ENCODE data around the gene FCHSD2. TPM values are rescaled to one million over a fixed set of nuclear protein-coding genes. Genes with fewer than 3 reads are reported as not detected.

The FCHSD2 gene
- total and polyA plus RNA-seq, 3 experiments from 2014 or later = 21.2 to 28.3 (median 28.0) TPM

GRCh38 chr11:73004088-73004487 lies 138.0 kb downstream of the FCHSD2 start:
- no peak for DNase-seq
- CTCF ChIA-PET = interaction anchor here (1.6 kb wide), 1 partner anchor 9 kb away, joined by 4 read pairs; no protein-coding TSS in a partner anchor
- H3K27ac ChIP-seq (ENCODE audit: low read depth, low read length) = no peak overlapping the region
- H3K27me3 ChIP-seq (ENCODE audit: insufficient read depth, low read length, poor library complexity, severe bottlenecking) = no peaks in the 10 kb centered on the region
- H3K27ac Mint-ChIP-seq = peak overlapping the region in 1 of 8 donors; percentile 9
- H3K4me1 Mint-ChIP-seq = peaks cover 16 to 29% (median 18%) of the 10 kb centered on the region in 3 donors
- no peak overlapping the region for H3K4me3 ChIP-seq (ENCODE audit: low read length)
- H3K4me3 Mint-ChIP-seq = no peak overlapping the region
- no peaks in the 10 kb centered on the region for H3K4me1 ChIP-seq (ENCODE audit: insufficient read depth, low read length)
- POLR2A ChIA-PET = no interaction called here
- peaks cover 2 to 8% (median 4%) of the 10 kb centered on the region in 5 donors for H3K9me3 Mint-ChIP-seq
- no peaks in the 10 kb centered on the region for H3K27me3 Mint-ChIP-seq
- no peaks in the 10 kb centered on the region for H3K36me3 ChIP-seq (ENCODE audit: insufficient read depth, low read length)
- H3K36me3 Mint-ChIP-seq = peaks cover 10 to 24% (median 13%) of the 10 kb centered on the region in 3 donors
- no peaks in the 10 kb centered on the region for H3K9me3 ChIP-seq (ENCODE audit: low read length)

GRCh38 chr11:73003088-73003487 lies 139.0 kb downstream of the FCHSD2 start:
- DNase-seq = no peak
- POLR2A ChIA-PET = no interaction called here
- Histone ChIP-seq H3K27ac (ENCODE audit: low read depth, low read length) (no peak overlapping the region), H3K27me3 (ENCODE audit: insufficient read depth, low read length, poor library complexity, severe bottlenecking) (no peaks in the 10 kb centered on the region), H3K9me3 (ENCODE audit: low read length) (no peaks in the 10 kb centered on the region), H3K36me3 (ENCODE audit: insufficient read depth, low read length) (no peaks in the 10 kb centered on the region), H3K4me1 (ENCODE audit: insufficient read depth, low read length) (no peaks in the 10 kb centered on the region), H3K4me3 (ENCODE audit: low read length) (no peak overlapping the region)
- peak overlapping the region in 3 of 8 donors; percentile 5 to 24 (median 12) for H3K27ac Mint-ChIP-seq
- H3K27me3 Mint-ChIP-seq = no peaks in the 10 kb centered on the region
- no peaks in the 10 kb centered on the region for H3K9me3 Mint-ChIP-seq
- H3K36me3 Mint-ChIP-seq = peaks cover 5 to 19% (median 13%) of the 10 kb centered on the region in 3 donors
- no peak overlapping the region for H3K4me3 Mint-ChIP-seq
- CTCF ChIA-PET = interaction anchor here (1.6 kb wide), 1 partner anchor 10 kb away, joined by 4 read pairs; no protein-coding TSS in a partner anchor
- H3K4me1 Mint-ChIP-seq = peaks cover 16 to 29% (median 18%) of the 10 kb centered on the region in 3 donors

- POLR2A ChIA-PET = no interaction called here
- H3K4me3 Mint-ChIP-seq = no peak overlapping the region
- no peak for DNase-seq
- Histone ChIP-seq H3K9me3 (ENCODE audit: low read length) (no peaks in the 10 kb centered on the region), H3K27ac (ENCODE audit: low read depth, low read length) (no peak overlapping the region), H3K36me3 (ENCODE audit: insufficient read depth, low read length) (no peaks in the 10 kb centered on the region), H3K4me3 (ENCODE audit: low read length) (no peak overlapping the region), H3K27me3 (ENCODE audit: insufficient read depth, low read length, poor library complexity, severe bottlenecking) (no peaks in the 10 kb centered on the region), H3K4me1 (ENCODE audit: insufficient read depth, low read length) (no peaks in the 10 kb centered on the region)
- H3K4me1 Mint-ChIP-seq = peaks cover 16 to 29% (median 18%) of the 10 kb centered on the region in 3 donors
- H3K27ac Mint-ChIP-seq = peak overlapping the region in 1 of 8 donors; percentile 20
- peaks cover 0 to 16% (median 13%) of the 10 kb centered on the region in 3 donors for H3K36me3 Mint-ChIP-seq
- no peaks in the 10 kb centered on the region for H3K9me3 Mint-ChIP-seq
- CTCF ChIA-PET = no interaction called here
- H3K27me3 Mint-ChIP-seq = no peaks in the 10 kb centered on the region
Measured at GRCh38 chr11:73002214-73002613, 139.9 kb downstream of the FCHSD2 start.

- Mint-ChIP-seq H3K4me1 (peaks cover 15 to 33% (median 21%) of the 10 kb centered on the region in 3 donors), H3K9me3 (no peaks in the 10 kb centered on the region), H3K27ac (no peak overlapping the region), H3K36me3 (peaks cover 0 to 16% (median 13%) of the 10 kb centered on the region in 3 donors), H3K27me3 (no peaks in the 10 kb centered on the region), H3K4me3 (no peak overlapping the region)
- no peaks in the 10 kb centered on the region for H3K9me3 ChIP-seq (ENCODE audit: low read length)
- CTCF ChIA-PET = no interaction called here
- no peaks in the 10 kb centered on the region for H3K4me1 ChIP-seq (ENCODE audit: insufficient read depth, low read length)
- H3K4me3 ChIP-seq (ENCODE audit: low read length) = no peak overlapping the region
- no peaks in the 10 kb centered on the region for H3K27me3 ChIP-seq (ENCODE audit: insufficient read depth, low read length, poor library complexity, severe bottlenecking)
- no peak overlapping the region for H3K27ac ChIP-seq (ENCODE audit: low read depth, low read length)
- no peaks in the 10 kb centered on the region for H3K36me3 ChIP-seq (ENCODE audit: insufficient read depth, low read length)
- POLR2A ChIA-PET = no interaction called here
- no peak for DNase-seq
Measured at GRCh38 chr11:73001615-73002014, 140.5 kb downstream of the FCHSD2 start.

- CTCF ChIA-PET = no interaction called here
Measured at GRCh38 chr11:72998676-72999075, 143.4 kb downstream of the FCHSD2 start.

GRCh38 chr11:72996959-72997358 lies 145.2 kb downstream of the FCHSD2 start:
- no peak for DNase-seq
- Histone ChIP-seq H3K27ac (ENCODE audit: low read depth, low read length) (no peak overlapping the region), H3K9me3 (ENCODE audit: low read length) (no peaks in the 10 kb centered on the region), H3K4me1 (ENCODE audit: insufficient read depth, low read length) (no peaks in the 10 kb centered on the region), H3K36me3 (ENCODE audit: insufficient read depth, low read length) (no peaks in the 10 kb centered on the region), H3K27me3 (ENCODE audit: insufficient read depth, low read length, poor library complexity, severe bottlenecking) (no peaks in the 10 kb centered on the region), H3K4me3 (ENCODE audit: low read length) (no peak overlapping the region)
- H3K9me3 Mint-ChIP-seq = peaks cover 0 to 2% (median 0%) of the 10 kb centered on the region in 5 donors
- no peak overlapping the region for H3K4me3 Mint-ChIP-seq
- no peaks in the 10 kb centered on the region for H3K27me3 Mint-ChIP-seq
- POLR2A ChIA-PET = no interaction called here
- CTCF ChIA-PET = no interaction called here
- peaks cover 3 to 16% (median 6%) of the 10 kb centered on the region in 3 donors for H3K36me3 Mint-ChIP-seq
- H3K27ac Mint-ChIP-seq = peak overlapping the region in 1 of 8 donors; percentile 1
- peaks cover 0 to 10% (median 3%) of the 10 kb centered on the region in 3 donors for H3K4me1 Mint-ChIP-seq

More at GRCh38 chr11:72998676-72999075, 143.4 kb downstream of the FCHSD2 start:
- no peak overlapping the region for H3K27ac ChIP-seq (ENCODE audit: low read depth, low read length)
- Mint-ChIP-seq H3K9me3 (peaks cover 0 to 2% (median 0%) of the 10 kb centered on the region in 5 donors), H3K36me3 (peaks cover 3 to 20% (median 6%) of the 10 kb centered on the region in 3 donors), H3K27ac (no peak overlapping the region), H3K27me3 (no peaks in the 10 kb centered on the region), H3K4me1 (peaks cover 4 to 18% (median 10%) of the 10 kb centered on the region in 3 donors), H3K4me3 (no peak overlapping the region)
- H3K27me3 ChIP-seq (ENCODE audit: insufficient read depth, low read length, poor library complexity, severe bottlenecking) = no peaks in the 10 kb centered on the region
- POLR2A ChIA-PET = no interaction called here
- no peak overlapping the region for H3K4me3 ChIP-seq (ENCODE audit: low read length)
- H3K4me1 ChIP-seq (ENCODE audit: insufficient read depth, low read length) = no peaks in the 10 kb centered on the region
- H3K36me3 ChIP-seq (ENCODE audit: insufficient read depth, low read length) = no peaks in the 10 kb centered on the region
- no peak for DNase-seq
- H3K9me3 ChIP-seq (ENCODE audit: low read length) = no peaks in the 10 kb centered on the region

DNA sequence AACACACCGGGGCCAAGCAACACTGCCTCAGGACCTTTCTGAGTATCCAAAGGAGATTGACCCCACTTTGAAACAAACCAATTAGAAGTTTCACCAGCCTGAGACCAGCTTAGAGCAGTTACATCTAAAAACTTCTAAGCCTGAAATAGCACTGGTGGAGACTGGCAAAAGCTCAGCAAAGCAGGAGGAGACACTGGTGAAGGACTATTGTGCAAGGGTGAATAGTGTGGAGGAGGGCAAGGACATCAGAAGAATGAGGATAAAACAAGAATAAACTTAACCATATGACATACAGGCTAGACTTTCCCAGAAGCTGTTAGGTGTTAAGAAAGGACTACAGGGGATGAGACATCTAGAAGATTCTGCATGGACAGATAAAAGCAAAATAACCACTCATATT lies 152.4 kb downstream of the FCHSD2 start:
- H3K36me3 ChIP-seq (ENCODE audit: insufficient read depth, low read length) = peaks cover under 1% of the 10 kb centered on the region
- H3K4me1 Mint-ChIP-seq = peaks cover 3 to 8% (median 8%) of the 10 kb centered on the region in 3 donors
- H3K4me1 ChIP-seq (ENCODE audit: insufficient read depth, low read length) = no peaks in the 10 kb centered on the region
- H3K27ac Mint-ChIP-seq = peak overlapping the region in 2 of 8 donors; percentile 52 to 56
- H3K27me3 Mint-ChIP-seq = no peaks in the 10 kb centered on the region
- H3K4me3 ChIP-seq (ENCODE audit: low read length) = no peak overlapping the region
- H3K9me3 ChIP-seq (ENCODE audit: low read length) = no peaks in the 10 kb centered on the region
- POLR2A ChIA-PET = no interaction called here
- no peaks in the 10 kb centered on the region for H3K27me3 ChIP-seq (ENCODE audit: insufficient read depth, low read length, poor library complexity, severe bottlenecking)
- H3K36me3 Mint-ChIP-seq = peaks cover 0 to 39% (median 15%) of the 10 kb centered on the region in 3 donors
- no peak for DNase-seq
- no peak overlapping the region for H3K27ac ChIP-seq (ENCODE audit: low read depth, low read length)
- peaks cover 0 to 2% (median 0%) of the 10 kb centered on the region in 5 donors for H3K9me3 Mint-ChIP-seq
- H3K4me3 Mint-ChIP-seq = no peak overlapping the region
- CTCF ChIA-PET = interaction anchor here (1.1 kb wide), 1 partner anchor 9 kb away, joined by 3 read pairs; no protein-coding TSS in a partner anchor

- Histone ChIP-seq H3K36me3 (ENCODE audit: insufficient read depth, low read length) (peaks cover 4% of the 10 kb centered on the region), H3K27ac (ENCODE audit: low read depth, low read length) (no peak overlapping the region), H3K4me3 (ENCODE audit: low read length) (no peak overlapping the region)
Measured at GRCh38 chr11:72988821-72989220, 153.3 kb downstream of the FCHSD2 start.

More at GRCh38 chr11:72988821-72989220, 153.3 kb downstream of the FCHSD2 start:
- ChIA-PET CTCF (no interaction called here), POLR2A (no interaction called here)
- no peak overlapping the region for H3K27ac Mint-ChIP-seq
- H3K27me3 ChIP-seq (ENCODE audit: insufficient read depth, low read length, poor library complexity, severe bottlenecking) = no peaks in the 10 kb centered on the region
- no peaks in the 10 kb centered on the region for H3K4me1 ChIP-seq (ENCODE audit: insufficient read depth, low read length)
- peaks cover 0 to 2% (median 0%) of the 10 kb centered on the region in 5 donors for H3K9me3 Mint-ChIP-seq
- H3K4me3 Mint-ChIP-seq = no peak overlapping the region
- H3K36me3 Mint-ChIP-seq = peaks cover 0 to 44% (median 13%) of the 10 kb centered on the region in 3 donors
- H3K4me1 Mint-ChIP-seq = peaks cover 3 to 8% (median 8%) of the 10 kb centered on the region in 3 donors
- H3K9me3 ChIP-seq (ENCODE audit: low read length) = no peaks in the 10 kb centered on the region
- H3K27me3 Mint-ChIP-seq = no peaks in the 10 kb centered on the region
- no peak for DNase-seq

Measured in CD8-positive, alpha-beta memory T cell (primary cell).